Fibroblast of the conjunctiva (primary cell): ENCODE results near the gene SLC10A4.
A peak's percentile ranks its signal among the peaks of the same experiment; 100 is the strongest.
"Not testable (repeated sequence)": the region's sequence is repeated elsewhere in the genome, so short reads cannot be mapped to it uniquely, and the experiment has no call there.

Experiments used
- DNase-seq: peaks from one replicate; pipeline ENCODE4 v3.0.0-alpha.2; 2010; ENCODE audit warnings: low read depth

The SLC10A4 gene, protein sequence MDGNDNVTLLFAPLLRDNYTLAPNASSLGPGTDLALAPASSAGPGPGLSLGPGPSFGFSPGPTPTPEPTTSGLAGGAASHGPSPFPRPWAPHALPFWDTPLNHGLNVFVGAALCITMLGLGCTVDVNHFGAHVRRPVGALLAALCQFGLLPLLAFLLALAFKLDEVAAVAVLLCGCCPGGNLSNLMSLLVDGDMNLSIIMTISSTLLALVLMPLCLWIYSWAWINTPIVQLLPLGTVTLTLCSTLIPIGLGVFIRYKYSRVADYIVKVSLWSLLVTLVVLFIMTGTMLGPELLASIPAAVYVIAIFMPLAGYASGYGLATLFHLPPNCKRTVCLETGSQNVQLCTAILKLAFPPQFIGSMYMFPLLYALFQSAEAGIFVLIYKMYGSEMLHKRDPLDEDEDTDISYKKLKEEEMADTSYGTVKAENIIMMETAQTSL

GRCh38 chr4:48483006-48483776, at the start of gene SLC10A4:
TSS of gene SLC10A4 (plus strand) at chr4:48483343. CDS start at chr4:48483562, 219 bp downstream.
- no peak for DNase-seq

- no peak for DNase-seq
Measured at GRCh38 chr4:48436318-48436717, 46.8 kb upstream of the SLC10A4 start.

DNA sequence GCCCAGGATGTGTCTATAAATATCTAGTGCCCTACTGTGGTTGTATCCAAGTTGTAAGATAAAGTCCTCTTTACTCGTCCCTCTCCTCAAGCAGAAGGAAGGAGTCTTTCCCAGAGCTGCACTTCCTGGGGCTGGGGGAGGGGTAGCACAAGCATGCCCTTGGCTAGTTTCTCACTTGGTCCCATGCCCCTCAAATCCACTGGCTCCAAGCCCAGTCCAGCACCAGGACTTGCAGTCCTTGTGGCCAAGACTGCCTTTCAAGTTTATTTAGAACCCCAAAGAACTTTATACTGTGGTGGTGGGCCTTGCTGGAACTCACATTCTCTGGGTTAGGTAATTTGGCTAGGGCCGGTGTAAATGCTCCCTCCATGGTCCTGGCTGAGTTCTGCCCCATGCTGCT, 43.2 kb upstream of the SLC10A4 start:
- DNase-seq, result no peak

GRCh38 chr4:48440914-48441313, 42.2 kb upstream of the SLC10A4 start:
- DNase-seq, result not testable (repeated sequence)

GRCh38 chr4:48445704-48446103, 37.4 kb upstream of the SLC10A4 start:
- DNase-seq, result peak; percentile 3

GRCh38 chr4:48446642-48447041, 36.5 kb upstream of the SLC10A4 start:
- no peak for DNase-seq

DNA sequence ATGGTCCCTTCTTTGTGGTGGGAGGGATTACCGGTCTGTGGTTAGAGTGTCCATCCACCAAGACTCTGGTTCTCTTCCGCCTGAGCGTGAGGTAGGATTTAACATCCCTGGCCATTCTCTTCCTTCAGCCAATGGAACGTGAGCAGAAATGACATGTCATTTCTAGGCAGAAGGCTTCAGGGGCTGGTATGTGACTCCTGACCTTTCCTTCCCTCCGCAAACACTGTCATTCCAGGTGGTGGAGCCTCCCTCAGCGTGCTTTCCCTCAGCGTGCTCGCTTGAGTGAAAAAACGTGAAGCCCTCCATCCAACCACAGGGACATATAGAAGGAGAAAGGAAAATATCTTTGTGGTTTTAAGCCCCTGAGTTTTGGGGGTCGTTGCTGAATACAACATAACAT, 34.0 kb upstream of the SLC10A4 start:
- DNase-seq, result no peak

- DNase-seq, result no peak
Measured at GRCh38 chr4:48450740-48451139, 32.4 kb upstream of the SLC10A4 start.

GRCh38 chr4:48451656-48452055, 31.5 kb upstream of the SLC10A4 start:
- DNase-seq, result not testable (repeated sequence)

- DNase-seq, result no peak
Measured at GRCh38 chr4:48454591-48454990, 28.6 kb upstream of the SLC10A4 start.

DNA sequence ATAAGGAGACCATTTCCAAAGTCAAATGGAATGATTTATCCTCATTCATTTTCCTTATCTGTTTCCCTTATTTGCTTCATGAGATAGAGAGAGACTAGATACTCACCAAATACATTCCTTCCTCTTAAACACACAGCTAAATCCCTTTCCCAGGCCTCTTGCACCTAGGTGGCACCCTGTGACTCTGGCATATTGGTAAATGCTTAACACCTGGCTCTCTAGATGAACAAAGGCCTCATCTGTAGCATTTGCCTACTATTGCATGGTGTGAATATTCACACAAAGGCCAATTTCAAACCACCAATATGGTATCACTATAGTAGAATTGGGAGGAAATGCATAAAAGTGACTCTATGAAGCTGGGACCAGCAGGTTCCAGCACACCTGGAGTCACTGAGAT, 22.1 kb upstream of the SLC10A4 start:
- DNase-seq, result no peak

DNA sequence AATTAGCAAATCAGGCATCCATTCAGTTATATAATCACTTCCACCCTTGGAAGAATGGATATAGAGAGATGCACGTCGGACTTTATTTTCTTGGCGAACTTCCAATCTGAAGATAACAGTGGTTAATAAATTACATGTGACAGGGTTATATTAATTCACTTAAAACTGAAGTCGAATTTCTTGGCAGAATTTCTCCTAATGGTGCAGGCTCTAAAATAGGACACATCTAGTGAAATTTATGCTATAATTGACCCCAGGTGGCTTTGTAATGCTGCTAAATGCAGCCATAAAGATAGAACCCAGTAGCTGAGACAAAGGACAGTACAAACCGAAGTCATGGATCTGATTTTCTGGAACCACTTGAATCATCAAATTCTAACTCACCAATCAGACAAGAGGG, 20.8 kb upstream of the SLC10A4 start:
- no peak for DNase-seq

DNA sequence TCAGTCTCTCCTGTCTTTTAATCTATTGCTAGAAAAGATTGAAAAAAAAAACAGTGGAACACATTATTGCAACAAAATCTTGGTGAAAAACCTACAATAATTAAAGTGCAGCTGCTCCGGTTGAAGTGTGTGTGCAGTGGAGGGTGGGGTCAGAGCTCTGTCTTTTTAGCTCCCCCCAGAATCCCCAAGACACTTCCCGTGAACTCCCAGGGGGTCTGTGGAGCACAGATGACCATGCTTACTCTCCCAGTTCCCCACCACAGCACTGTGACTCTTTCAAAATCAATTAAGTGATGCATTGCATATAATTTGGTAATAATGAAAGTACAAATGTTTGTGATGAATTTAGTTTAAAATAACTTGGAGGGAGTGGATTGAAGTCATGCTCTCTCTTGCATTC, 15.7 kb upstream of the SLC10A4 start:
- no peak for DNase-seq

DNA sequence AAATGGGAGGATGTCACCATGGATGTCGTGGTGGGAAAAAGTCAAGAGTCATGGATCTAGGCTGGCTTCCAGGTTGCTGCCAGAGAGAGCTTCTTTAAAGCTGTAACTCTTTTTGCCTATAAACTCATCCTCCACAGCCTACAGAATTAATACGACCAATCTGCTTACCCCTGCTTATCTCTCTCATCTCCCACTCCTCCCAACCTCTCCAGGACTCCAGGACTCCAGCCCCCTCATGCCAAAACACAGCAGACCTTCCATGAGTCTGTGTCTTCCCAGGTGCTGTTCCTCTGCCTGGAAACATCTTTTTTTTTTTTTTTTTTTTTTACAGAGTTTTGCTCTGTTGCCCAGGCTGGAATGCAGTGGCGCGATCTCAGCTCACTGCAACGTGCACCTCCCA, 15.3 kb upstream of the SLC10A4 start:
- DNase-seq, result no peak

- DNase-seq, result no peak
Measured at GRCh38 chr4:48470137-48470536, 13.0 kb upstream of the SLC10A4 start.

- no peak for DNase-seq
Measured at GRCh38 chr4:48470570-48470969, 12.6 kb upstream of the SLC10A4 start.

- no peak for DNase-seq
Measured at GRCh38 chr4:48472794-48473193, 10.3 kb upstream of the SLC10A4 start.

DNA sequence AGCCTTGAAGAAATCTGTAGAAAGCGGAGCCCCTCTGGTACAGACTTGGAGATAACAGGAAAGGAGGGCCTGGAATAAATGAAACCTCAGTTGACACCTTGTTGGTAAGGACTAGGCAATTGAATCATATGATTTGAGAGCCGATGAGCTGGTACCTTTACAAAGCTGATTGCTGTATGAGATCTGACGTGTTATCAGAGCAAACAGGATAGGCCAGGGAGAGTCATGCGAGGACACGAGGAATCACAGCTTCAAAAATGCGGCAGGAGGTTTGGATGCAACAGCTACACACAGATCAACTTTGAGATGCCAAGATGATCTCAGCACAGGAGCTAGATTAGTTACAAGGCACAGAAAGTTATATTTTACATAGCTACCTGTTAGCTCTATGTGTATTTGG, 7.4 kb upstream of the SLC10A4 start:
- no peak for DNase-seq

GRCh38 chr4:48478273-48478672, 4.9 kb upstream of the SLC10A4 start:
- no peak for DNase-seq

DNA sequence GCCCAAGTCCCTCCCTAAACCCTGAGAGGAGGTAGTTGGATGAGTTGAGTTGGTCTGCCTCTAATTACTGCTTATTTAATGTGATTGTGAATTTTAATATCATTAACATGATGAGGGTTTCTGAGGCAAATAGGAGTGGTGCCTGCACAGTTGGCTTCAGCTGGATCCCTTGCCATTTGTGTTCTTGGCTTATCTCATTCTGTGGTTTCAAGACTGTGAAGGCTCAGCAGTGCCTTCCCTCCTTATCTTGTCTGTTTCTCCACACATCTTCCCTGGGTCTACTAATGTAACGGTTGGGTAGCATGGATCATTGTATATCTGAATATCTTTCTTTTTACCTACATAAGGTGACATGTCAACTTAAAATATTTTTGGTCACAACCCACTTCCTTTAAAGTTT, 1.6 kb upstream of the SLC10A4 start:
- no peak for DNase-seq

DNA sequence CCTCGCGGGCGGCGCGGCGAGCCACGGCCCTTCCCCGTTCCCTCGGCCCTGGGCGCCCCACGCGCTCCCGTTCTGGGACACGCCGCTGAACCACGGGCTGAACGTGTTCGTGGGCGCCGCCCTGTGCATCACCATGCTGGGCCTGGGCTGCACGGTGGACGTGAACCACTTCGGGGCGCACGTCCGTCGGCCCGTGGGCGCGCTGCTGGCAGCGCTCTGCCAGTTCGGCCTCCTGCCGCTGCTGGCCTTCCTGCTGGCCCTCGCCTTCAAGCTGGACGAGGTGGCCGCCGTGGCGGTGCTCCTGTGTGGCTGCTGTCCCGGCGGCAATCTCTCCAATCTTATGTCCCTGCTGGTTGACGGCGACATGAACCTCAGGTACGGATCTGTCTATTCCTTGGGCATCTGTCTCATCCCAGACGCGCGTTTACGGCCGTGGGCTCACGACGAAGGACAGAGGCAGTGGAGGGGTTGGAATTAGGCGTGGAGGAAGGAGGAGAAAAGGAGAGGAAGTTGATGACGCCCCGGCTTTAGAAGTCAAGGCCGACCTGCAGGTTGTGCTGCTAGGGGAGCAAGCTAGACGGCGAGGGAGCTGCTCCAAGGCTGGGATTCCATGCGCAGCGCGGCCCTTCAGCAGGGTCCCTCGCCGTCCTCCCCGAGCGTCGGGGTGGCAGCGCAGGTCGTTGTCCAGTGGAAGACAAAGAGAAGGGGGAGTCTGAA, 792 bp downstream of the SLC10A4 start:
- no peak for DNase-seq

- no peak for DNase-seq
Measured at GRCh38 chr4:48484494-48485168, 1.5 kb downstream of the SLC10A4 start.
